H9 (cell line): Measurements from ENCODE around the gene DHCR24. TPM values are rescaled to one million over a fixed set of nuclear protein-coding genes. Genes with fewer than 3 reads are reported as not detected.
A peak's percentile ranks its signal among the peaks of the same experiment; 100 is the strongest.

ENCODE experiments used
- DNase-seq: peaks from one replicate; pipeline ENCODE4 v3.0.0-alpha.2; 2017
- H2AFZ ChIP-seq: one replicate; pipeline ENCODE4 v1.6.1; 2013; ENCODE audit warnings: mild to moderate bottlenecking, low read length, control low read depth, moderate library complexity
- H2AK5ac ChIP-seq: 2 replicates; pipeline ENCODE4 v1.6.1; 2013; ENCODE audit warnings: low read length, control low read depth, mixed read lengths; ENCODE audit not compliant: insufficient read length
- H2BK120ac ChIP-seq: one replicate; pipeline ENCODE4 v1.6.1; 2013; ENCODE audit warnings: low read depth, mild to moderate bottlenecking, low read length, control low read depth, inconsistent platforms; ENCODE audit not compliant: poor library complexity, severe bottlenecking
- H2BK12ac ChIP-seq: 2 replicates; pipeline ENCODE4 v1.6.1; 2013; ENCODE audit warnings: low read length, control low read depth, mixed read lengths, low read depth; ENCODE audit not compliant: insufficient read length
- H2BK15ac ChIP-seq: 2 replicates; pipeline ENCODE4 v1.6.1; 2013; ENCODE audit warnings: low read depth, low read length, control low read depth
- H2BK20ac ChIP-seq: one replicate; pipeline ENCODE4 v1.6.1; 2013; ENCODE audit warnings: low read depth, mild to moderate bottlenecking, low read length, control low read depth, inconsistent platforms; ENCODE audit not compliant: poor library complexity, severe bottlenecking
- H2BK5ac ChIP-seq: 2 replicates; pipeline ENCODE4 v1.6.1; 2013; ENCODE audit warnings: low read length, control low read depth, mixed read lengths; ENCODE audit not compliant: insufficient read length
- H3K14ac ChIP-seq: 2 replicates; pipeline ENCODE4 v1.6.1; 2013; ENCODE audit warnings: low read length, control low read depth; ENCODE audit not compliant: insufficient read depth
- H3K18ac ChIP-seq: 2 replicates; pipeline ENCODE4 v1.6.1; 2013; ENCODE audit warnings: low read depth, mild to moderate bottlenecking, mixed read lengths, low read length, control low read depth; ENCODE audit not compliant: insufficient read length
- H3K23ac ChIP-seq: 2 replicates; pipeline ENCODE4 v1.6.1; 2013; ENCODE audit warnings: low read length, control low read depth, mixed read lengths, low read depth; ENCODE audit not compliant: insufficient read length
- H3K23me2 ChIP-seq: 2 replicates; pipeline ENCODE4 v1.6.1; 2013; ENCODE audit warnings: low read depth, mild to moderate bottlenecking, mixed read lengths, low read length, control low read depth; ENCODE audit not compliant: insufficient read length, poor library complexity, severe bottlenecking
- H3K27ac ChIP-seq: 2 replicates; pipeline ENCODE4 v1.5.1; 2013; ENCODE audit warnings: low read length, control low read depth, mixed read lengths, low read depth; ENCODE audit not compliant: insufficient read length
- H3K27me3 ChIP-seq: 2 replicates; pipeline ENCODE4 v1.6.1; 2013; ENCODE audit warnings: low read length, control low read depth, inconsistent platforms; ENCODE audit not compliant: insufficient read depth
- H3K4ac ChIP-seq: 2 replicates; pipeline ENCODE4 v1.6.1; 2013; ENCODE audit warnings: low read depth, mild to moderate bottlenecking, control low read depth, inconsistent platforms, low read length, moderate library complexity
- H3K4me1 ChIP-seq: 2 replicates; pipeline ENCODE4 v1.6.1; 2013; ENCODE audit warnings: low read length, control low read depth, inconsistent platforms; ENCODE audit not compliant: insufficient read depth
- H3K4me2 ChIP-seq: 2 replicates; pipeline ENCODE4 v1.6.1; 2013; ENCODE audit warnings: low read length, control low read depth, mixed read lengths; ENCODE audit not compliant: insufficient read length, insufficient read depth
- H3K56ac ChIP-seq: 2 replicates; pipeline ENCODE4 v1.6.1; 2013; ENCODE audit warnings: low read depth, mild to moderate bottlenecking, mixed read lengths, low read length, control low read depth; ENCODE audit not compliant: insufficient read length
- H3K79me1 ChIP-seq: 2 replicates; pipeline ENCODE4 v1.6.1; 2013; ENCODE audit warnings: low read depth, mild to moderate bottlenecking, moderate library complexity, low read length, control low read depth, inconsistent platforms; ENCODE audit not compliant: insufficient read depth, poor library complexity, severe bottlenecking
- H3K79me2 ChIP-seq: 2 replicates; pipeline ENCODE4 v1.6.1; 2013; ENCODE audit warnings: low read length, control low read depth, inconsistent platforms; ENCODE audit not compliant: insufficient read depth
- H3K9ac ChIP-seq: 2 replicates; pipeline ENCODE4 v1.6.1; 2013; ENCODE audit warnings: low read length, control low read depth, mixed read lengths; ENCODE audit not compliant: insufficient read length; ENCODE audit errors: extremely low read depth
- H3K9me3 ChIP-seq: one replicate; pipeline ENCODE4 v1.6.1; 2013; ENCODE audit warnings: low read depth, low read length, inconsistent platforms; ENCODE audit not compliant: control insufficient read depth
- H3T11ph ChIP-seq: one replicate; pipeline ENCODE4 v1.6.1; 2013; ENCODE audit warnings: mild to moderate bottlenecking, low read length, control low read depth, inconsistent platforms
- H4K20me1 ChIP-seq: one replicate; pipeline ENCODE4 v1.6.1; 2013; ENCODE audit not compliant: control insufficient read depth, insufficient read length, insufficient read depth
- H4K5ac ChIP-seq: 2 replicates; pipeline ENCODE4 v1.6.1; 2013; ENCODE audit warnings: low read depth, mild to moderate bottlenecking, mixed read lengths, low read length, control low read depth; ENCODE audit not compliant: insufficient read length
- H4K8ac ChIP-seq: replicated peaks from 2 replicates; pipeline ENCODE4 v1.6.1; 2013; ENCODE audit warnings: low read length, control low read depth, mixed read lengths, low read depth; ENCODE audit not compliant: insufficient read length
- H4K91ac ChIP-seq: 2 replicates; pipeline ENCODE4 v1.6.1; 2013; ENCODE audit warnings: low read depth, mild to moderate bottlenecking, moderate library complexity, mixed read lengths, low read length, control low read depth; ENCODE audit not compliant: insufficient read length
- H3K27ac Mint-ChIP-seq, 3 experiments: 2 replicates in 2 of 3; 3 replicates in 1 of 3; pipeline ENCODE4 v1.8.0; 2020 to 2021; ENCODE audit warnings: mixed read lengths in 3 of 3, mild to moderate bottlenecking in 1 of 3, moderate library complexity in 1 of 3
- H3K27me3 Mint-ChIP-seq: 2 replicates; pipeline ENCODE4 v1.8.0; 2021; ENCODE audit warnings: low read depth, mild to moderate bottlenecking, moderate library complexity, mixed read lengths
- H3K36me3 Mint-ChIP-seq, 3 experiments: 2 replicates in 2 of 3; 3 replicates in 1 of 3; pipeline ENCODE4 v1.8.0; 2020 to 2021; ENCODE audit warnings: low read depth in 3 of 3, mixed read lengths in 3 of 3; ENCODE audit not compliant: insufficient read depth in 1 of 3
- H3K4me1 Mint-ChIP-seq, 2 experiments: 2 replicates each; pipeline ENCODE4 v1.8.0; 2020; ENCODE audit warnings: mixed read lengths in 2 of 2
- H3K4me3 Mint-ChIP-seq, 2 experiments: 2 replicates in 1 of 2; 3 replicates in 1 of 2; pipeline ENCODE4 v1.8.0; 2020 to 2021; ENCODE audit warnings: mild to moderate bottlenecking in 2 of 2, mixed read lengths in 2 of 2, moderate library complexity in 1 of 2
- H3K9me3 Mint-ChIP-seq, 2 experiments: 2 replicates in 1 of 2; 3 replicates in 1 of 2; pipeline ENCODE4 v1.8.0; 2020; ENCODE audit warnings: mild to moderate bottlenecking in 2 of 2, mixed read lengths in 2 of 2, moderate library complexity in 1 of 2
- WGBS: extraction: QIAGEN DNeasy Blood & Tissue Kit; methylation state at CpG from one replicate; pipeline ENCODE4 v1.1.7; 2013; ENCODE audit warnings: missing lambda C conversion rate, low lambda C conversion rate, mixed read lengths; ENCODE audit not compliant: insufficient read length; ENCODE audit errors: extremely low coverage; 5-methylcytosine and 5-hydroxymethylcytosine counted together
- total RNA-seq: library from RNA; stranded (reverse); gene quantifications from 2 replicates; pipeline ENCODE4 v1.2.1, GENCODE V29; 2021
- TF ChIP-seq, protein P1 (sequence below): fragments of 200-600 bp; sonication (generic); conservative IDR thresholded peaks from 3 replicates; pipeline ENCODE4 v1.8.0; 2021; ENCODE audit warnings: antibody characterized with exemption, mild to moderate bottlenecking

Gene DHCR24
- total RNA-seq, 1 experiment from 2014 or later: 318 TPM

DNA sequence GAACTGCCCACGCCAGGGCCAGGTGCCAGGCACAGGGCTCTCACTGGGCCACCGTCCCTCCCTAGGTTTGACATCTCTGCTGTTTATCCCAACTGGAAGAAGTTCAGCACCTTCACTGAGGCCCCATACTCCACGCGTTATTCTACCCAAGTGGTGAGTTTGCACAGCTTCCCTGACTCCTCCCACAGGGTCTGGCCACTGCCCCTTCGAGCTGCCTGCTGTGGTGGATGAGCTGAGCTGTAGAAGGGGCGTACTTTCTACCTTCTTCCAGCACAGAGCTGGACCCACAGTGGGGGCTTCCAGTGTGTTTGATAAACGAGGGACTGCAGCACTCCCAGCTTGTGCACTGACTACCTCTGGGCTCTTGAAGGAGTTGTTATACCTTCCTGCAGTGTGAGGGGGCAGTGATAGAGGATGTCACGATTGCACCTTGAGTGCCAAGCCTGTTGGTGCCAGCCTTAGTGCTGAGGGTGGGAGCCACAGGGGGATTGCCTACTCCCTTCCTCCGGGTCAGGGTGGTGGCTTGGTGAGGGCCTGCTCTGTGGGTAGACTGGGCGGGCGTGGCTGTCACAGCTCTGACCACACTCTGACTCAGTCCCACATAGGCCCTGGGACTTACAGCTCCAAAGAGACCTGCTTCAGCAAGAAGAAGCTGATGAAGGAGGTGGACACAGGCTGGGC is 79.9 kb downstream of the DHCR24 start:
- no peaks in the 10 kb centered on the region for H3K9me3 ChIP-seq
- Mint-ChIP-seq H3K4me1 (peaks cover 11 to 12% of the 10 kb centered on the region in 2 experiments), H3K27me3 (peaks cover 29% of the 10 kb centered on the region), H3K4me3 (no peak overlapping the region), H3K9me3 (no peaks in the 10 kb centered on the region), H3K36me3 (no peaks in the 10 kb centered on the region), H3K27ac (no peak overlapping the region)
- TF ChIP-seq, protein P1, sequence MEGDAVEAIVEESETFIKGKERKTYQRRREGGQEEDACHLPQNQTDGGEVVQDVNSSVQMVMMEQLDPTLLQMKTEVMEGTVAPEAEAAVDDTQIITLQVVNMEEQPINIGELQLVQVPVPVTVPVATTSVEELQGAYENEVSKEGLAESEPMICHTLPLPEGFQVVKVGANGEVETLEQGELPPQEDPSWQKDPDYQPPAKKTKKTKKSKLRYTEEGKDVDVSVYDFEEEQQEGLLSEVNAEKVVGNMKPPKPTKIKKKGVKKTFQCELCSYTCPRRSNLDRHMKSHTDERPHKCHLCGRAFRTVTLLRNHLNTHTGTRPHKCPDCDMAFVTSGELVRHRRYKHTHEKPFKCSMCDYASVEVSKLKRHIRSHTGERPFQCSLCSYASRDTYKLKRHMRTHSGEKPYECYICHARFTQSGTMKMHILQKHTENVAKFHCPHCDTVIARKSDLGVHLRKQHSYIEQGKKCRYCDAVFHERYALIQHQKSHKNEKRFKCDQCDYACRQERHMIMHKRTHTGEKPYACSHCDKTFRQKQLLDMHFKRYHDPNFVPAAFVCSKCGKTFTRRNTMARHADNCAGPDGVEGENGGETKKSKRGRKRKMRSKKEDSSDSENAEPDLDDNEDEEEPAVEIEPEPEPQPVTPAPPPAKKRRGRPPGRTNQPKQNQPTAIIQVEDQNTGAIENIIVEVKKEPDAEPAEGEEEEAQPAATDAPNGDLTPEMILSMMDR: no peak
- no peak overlapping the region for H2AK5ac ChIP-seq
- no peaks in the 10 kb centered on the region for H3K4me1 ChIP-seq
- no peak overlapping the region for H3K4me2 ChIP-seq
- peak; percentile 22 for DNase-seq
- no peak overlapping the region for H3K18ac ChIP-seq
- H3K27ac ChIP-seq: no peak overlapping the region
- H3K4ac ChIP-seq: no peak overlapping the region
- H4K8ac ChIP-seq: no peak overlapping the region
- H3T11ph ChIP-seq: no peak overlapping the region
- no peak overlapping the region for H4K91ac ChIP-seq
- no peaks in the 10 kb centered on the region for H4K20me1 ChIP-seq
- H3K9ac ChIP-seq: no peak overlapping the region
- no peak overlapping the region for H3K23ac ChIP-seq
- H4K5ac ChIP-seq: no peak overlapping the region
- no peaks in the 10 kb centered on the region for H3K27me3 ChIP-seq
- no peak overlapping the region for H2BK20ac ChIP-seq
- no peaks in the 10 kb centered on the region for H3K23me2 ChIP-seq
- no CpG with 5 or more reads among the region's 11 CpGs for WGBS
- H2BK12ac ChIP-seq: no peak overlapping the region
- H3K14ac ChIP-seq: no peak overlapping the region; the same call in 1 of the 2 replicates
- no peaks in the 10 kb centered on the region for H3K79me2 ChIP-seq
- no peak overlapping the region for H3K56ac ChIP-seq
- H2BK15ac ChIP-seq: no peak overlapping the region
- H2BK120ac ChIP-seq: no peak overlapping the region
- no peak overlapping the region for H2BK5ac ChIP-seq
- no peak overlapping the region for H2AFZ ChIP-seq
- H3K79me1 ChIP-seq: no peaks in the 10 kb centered on the region
